Measurements from ENCODE around the gene PDZD4.

Gene PDZD4

DNA sequence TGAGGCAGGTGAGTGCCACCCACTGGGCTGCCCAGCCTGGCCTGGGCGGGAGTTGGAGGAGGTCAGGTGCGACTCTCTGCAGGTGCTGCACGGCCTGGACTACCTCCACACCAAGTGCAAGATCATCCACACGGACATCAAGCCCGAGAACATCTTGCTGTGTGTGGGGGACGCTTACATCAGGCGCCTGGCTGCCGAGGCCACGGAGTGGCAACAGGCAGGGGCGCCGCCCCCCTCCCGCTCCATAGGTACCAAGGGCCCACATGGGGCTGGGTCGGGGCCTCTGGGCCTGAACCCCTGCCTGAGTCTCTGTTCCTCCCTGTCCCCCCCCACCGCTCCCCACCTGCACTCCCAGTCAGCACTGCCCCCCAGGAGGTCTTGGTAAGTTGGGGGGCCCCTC, 47.5 kb downstream of the PDZD4 start:
- no peak for DNase-seq (ENCODE audit: low spot score)

- no peak for DNase-seq (ENCODE audit: low spot score)
Observed at GRCh38 chrX:153782313-153782712, 48.0 kb downstream of the PDZD4 start.

DNA sequence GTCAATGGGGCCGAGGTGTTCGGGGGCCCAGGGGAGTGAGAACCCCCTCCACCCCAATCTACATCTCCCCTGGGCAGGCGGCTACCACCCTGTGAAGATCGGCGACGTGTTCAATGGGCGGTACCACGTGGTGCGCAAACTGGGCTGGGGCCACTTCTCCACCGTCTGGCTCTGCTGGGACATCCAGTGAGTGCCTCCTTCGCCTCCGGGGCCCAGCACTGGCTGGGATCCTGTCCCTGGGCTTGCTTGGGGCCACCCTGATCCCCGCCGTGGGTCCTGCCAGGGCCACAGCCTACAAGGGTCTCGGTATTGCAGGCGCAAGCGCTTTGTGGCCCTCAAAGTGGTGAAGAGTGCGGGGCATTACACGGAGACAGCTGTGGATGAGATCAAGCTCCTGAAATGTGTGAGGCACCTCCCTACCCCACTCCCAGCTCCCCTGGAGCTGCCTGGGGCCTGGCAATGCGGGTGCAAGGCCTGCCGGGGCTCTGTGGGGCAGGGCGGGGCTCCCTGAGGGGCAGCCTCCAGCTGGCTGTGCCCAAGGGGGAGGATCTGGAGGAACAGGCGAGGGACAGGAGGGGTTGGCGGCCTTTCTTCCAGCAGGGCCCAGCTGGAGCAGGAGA, 48.8 kb downstream of the PDZD4 start:
- no peak for DNase-seq (ENCODE audit: low spot score)

GRCh38 chrX:153780678-153781427, 49.5 kb downstream of the PDZD4 start, which contains the start of gene SRPK3:
Gene SRPK3, plus strand, starts transcription at chrX:153781041. Its CDS starts 46 bp downstream, at chrX:153781087.
- no peak for DNase-seq (ENCODE audit: low spot score)

GRCh38 chrX:153779891-153780677, 50.3 kb downstream of the PDZD4 start:
- no peak for DNase-seq (ENCODE audit: low spot score)

DNA sequence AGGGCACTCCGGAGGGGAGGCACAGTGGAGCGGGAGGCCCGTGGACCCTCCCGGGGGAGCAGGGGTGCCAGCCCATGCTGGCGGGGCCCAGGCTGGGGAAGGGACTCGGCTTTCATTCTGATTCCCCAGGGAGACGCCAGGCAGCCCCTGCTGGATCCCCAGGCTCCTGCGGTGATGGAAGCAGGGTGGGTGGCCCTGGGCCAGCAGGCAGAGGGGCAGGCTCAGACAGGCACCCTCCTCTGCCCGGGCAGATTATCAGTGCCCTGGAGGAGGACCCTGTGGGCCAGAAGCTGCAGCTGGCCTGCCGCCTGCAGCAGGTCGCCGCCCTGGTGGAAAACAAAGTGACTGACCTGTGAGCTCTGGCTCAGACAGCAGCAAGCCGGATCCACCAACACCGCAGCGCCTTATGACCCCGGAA, 51.7 kb downstream of the PDZD4 start:
- no peak for DNase-seq (ENCODE audit: low spot score)

DNA sequence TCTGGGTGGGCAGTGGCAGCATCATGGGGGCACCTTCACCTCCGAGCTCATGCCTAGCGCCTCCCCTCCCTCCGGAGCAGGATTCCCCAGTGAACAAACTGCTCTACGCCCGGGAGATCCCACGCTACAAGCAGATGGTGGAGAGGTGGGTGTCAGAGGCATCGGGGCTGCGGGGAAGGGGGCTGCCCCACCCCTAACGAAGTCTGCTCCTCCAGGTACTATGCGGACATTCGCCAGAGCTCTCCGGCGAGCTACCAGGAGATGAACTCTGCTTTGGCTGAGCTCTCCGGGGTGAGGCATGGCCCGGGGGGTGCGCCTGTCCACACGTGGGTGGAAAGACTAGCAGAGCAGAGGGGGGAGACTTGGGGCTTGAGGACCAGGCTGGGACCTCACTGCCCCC, 52.2 kb downstream of the PDZD4 start:
- no peak for DNase-seq (ENCODE audit: low spot score)

DNA sequence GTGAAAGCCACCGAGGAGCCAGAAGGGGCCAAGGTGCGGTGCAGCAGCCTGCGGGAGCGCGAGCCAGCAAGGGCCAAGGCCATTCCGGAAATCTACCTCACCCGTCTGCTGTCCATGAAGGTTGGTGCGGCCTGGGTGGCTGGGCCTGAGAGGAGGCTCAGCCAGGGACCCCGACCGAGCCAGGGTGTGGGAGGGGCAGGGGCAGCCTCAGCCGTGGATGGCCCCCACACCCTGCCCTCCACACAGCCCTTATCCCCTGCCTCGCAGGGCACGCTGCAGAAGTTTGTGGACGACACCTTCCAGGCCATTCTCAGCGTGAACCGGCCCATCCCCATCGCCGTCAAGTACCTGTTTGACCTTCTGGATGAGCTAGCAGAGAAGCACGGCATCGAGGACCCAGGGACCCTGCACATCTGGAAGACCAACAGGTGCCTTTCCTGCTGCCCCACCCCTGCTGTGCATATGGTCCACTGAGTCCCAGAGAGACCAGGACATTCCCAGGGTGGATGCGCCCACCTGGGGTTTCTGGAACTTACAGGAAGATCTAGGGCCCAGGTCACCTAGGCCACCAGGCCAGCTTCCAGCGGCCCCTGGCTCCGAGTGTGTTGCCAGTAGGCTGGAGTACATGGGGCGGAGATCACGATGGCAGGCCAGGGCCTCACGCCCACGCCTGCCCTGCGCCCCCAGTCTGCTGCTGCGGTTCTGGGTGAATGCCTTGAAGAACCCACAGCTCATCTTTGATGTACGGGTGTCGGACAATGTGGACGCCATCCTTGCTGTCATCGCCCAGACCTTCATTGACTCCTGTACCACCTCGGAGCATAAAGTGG, 52.9 kb downstream of the PDZD4 start:
- no peak for DNase-seq (ENCODE audit: low spot score)

DNA sequence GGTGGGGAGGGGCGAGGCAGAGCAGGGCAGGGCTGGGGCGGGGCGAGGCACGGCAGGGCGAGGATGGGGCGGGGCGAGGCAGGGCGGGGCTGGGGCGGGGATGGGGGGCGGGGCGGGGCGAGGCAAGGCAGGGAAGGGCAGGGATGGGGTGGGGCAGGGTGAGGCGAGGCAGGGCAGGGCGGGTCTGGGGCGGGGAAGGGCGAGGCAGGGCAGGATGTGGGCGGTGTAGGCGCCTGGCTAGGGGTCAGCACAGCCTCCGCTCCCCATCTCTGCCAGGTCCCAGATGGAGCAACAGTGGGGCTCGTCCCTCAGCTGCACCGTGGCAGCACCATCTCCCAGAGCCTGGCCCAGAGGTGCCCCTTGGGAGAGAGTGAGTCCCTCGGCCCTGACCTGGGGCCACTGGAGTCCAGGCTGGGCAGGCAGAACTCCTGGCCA, 53.7 kb downstream of the PDZD4 start:
- DNase-seq (ENCODE audit: low spot score), result no peak

GRCh38 chrX:153776120-153776599, 54.2 kb downstream of the PDZD4 start:
- no peak for DNase-seq (ENCODE audit: low spot score)

GRCh38 chrX:153775293-153776119, 54.8 kb downstream of the PDZD4 start:
- no peak for DNase-seq (ENCODE audit: low spot score)

GRCh38 chrX:153774576-153775292, 55.6 kb downstream of the PDZD4 start:
- no peak for DNase-seq (ENCODE audit: low spot score)

- no peak for DNase-seq (ENCODE audit: low spot score)
Observed at GRCh38 chrX:153773741-153774575, 56.4 kb downstream of the PDZD4 start.

DNA sequence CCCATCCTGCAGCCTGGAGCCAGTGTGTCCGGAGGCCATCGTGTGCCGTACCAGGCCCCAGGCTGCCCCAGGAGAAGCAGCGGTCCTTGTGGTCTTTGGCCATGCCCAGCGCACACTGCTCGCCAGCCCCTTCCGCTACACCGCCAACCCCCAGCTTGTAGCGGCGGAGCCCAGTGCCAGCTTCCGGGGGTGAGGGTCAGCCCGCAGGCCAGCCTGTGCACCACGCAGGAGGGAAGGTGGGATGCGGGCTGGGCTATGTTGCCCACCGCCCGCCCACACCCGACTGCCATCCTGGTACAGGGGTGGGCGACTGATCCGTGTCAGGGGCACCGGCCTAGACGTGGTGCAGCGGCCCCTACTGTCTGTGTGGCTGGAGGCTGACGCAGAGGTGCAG, 57.1 kb downstream of the PDZD4 start:
- no peak for DNase-seq (ENCODE audit: low spot score)

DNA sequence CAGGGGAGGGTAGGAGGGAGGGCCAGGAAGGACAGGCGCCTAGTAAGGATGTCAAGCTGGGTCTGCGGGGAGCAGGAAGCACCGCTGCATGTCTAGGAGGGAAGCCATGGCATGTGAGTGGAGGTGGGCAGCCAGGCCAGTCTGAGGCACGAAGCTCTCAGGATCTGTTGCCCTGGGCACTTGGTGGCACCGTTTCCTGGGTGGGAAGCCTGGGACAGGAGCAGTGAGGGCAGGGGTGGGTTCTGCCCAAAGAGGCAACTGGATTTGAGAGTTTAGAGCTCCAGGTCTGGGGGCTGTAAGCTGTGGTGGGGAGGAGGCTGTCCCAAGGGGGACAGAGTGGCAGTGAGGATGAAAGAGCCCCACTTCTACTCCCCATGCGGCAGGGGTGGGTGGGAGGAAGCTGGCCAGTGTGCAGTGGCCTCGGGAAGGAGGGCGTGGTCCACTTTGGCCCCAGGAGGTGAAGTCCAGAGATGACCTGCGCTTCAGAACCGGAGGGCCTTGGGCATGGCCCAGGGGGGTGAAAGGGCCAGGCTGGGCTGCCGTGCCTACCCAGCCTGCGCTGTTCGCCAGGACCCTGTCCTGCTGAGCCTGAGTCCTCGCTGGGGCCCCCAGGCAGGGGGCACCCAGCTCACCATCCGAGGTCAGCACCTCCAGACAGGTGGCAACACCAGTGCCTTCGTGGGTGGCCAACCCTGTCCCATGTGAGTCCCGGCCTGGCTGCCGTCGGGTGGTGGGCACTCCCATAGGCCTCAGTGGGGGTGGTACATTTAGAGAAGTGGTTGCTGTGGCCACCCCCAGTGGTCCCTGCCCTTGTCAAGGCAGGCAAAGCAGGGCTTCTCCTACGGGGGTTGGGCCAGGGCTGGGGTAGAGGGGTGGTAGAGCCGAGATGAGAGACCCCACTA, 57.8 kb downstream of the PDZD4 start:
- no peak for DNase-seq (ENCODE audit: low spot score)

DNA sequence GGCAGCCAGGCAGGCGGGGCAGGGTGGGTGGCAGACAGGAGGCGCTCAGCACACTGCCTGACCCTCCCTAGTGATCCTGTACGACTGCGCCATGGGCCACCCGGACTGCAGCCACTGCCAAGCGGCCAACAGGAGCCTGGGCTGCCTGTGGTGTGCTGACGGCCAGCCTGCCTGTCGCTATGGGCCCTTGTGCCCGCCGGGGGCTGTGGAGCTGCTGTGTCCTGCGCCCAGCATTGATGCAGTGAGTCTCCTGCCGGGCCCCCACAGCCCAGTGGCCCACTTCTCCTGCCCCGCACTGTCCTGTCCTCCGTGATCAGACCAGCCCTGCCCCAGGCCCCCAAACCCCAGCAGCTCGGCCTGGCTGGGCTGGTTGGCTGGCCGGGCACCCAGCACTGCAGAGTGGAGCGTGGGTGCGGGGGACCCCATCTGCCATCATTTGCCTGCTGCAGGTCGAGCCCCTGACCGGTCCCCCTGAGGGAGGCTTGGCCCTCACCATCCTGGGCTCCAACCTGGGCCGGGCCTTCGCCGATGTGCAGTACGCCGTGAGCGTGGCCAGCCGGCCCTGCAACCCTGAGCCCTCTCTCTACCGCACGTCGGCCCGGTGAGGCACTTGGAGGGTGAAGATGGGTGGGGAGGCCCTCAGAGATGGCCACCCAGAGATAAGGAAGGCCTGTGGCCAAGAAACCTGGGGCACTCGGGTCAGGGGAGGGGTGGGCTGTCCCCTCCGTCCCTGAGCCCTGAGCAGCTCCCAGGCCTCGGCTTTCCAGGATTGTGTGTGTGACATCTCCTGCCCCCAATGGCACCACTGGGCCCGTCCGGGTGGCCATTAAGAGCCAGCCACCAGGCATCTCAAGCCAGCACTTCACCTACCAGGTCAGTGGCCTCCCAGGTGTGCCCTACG, 58.7 kb downstream of the PDZD4 start:
- no peak for DNase-seq (ENCODE audit: low spot score)
